Skin of body (tissue), 2 donors: ENCODE data around the gene MED31. TPM values are rescaled to one million over a fixed set of nuclear protein-coding genes. Genes with fewer than 3 reads are reported as not detected.
"Not testable (repeated sequence)": the region's sequence is repeated elsewhere in the genome, so short reads cannot be mapped to it uniquely, and the experiment has no call there.

ENCODE experiments used
- DNase-seq: peaks from one replicate; lab custom pipeline; 2025; lab: John Stamatoyannopoulos, UW
- total RNA-seq: library from RNA; depleted of rRNA; stranded (reverse); fragments of >200 nt; gene quantifications from one replicate; pipeline ENCODE4 v1.2.3, GENCODE V29; 2014

Gene MED31
- total RNA-seq, 1 donor from 2014 or later = 7.4 TPM

- no peak for DNase-seq
Observed at GRCh38 chr17:6677158-6677831, 25.9 kb upstream of the MED31 start.

- DNase-seq = no peak
Observed at GRCh38 chr17:6676802-6677157, 25.4 kb upstream of the MED31 start.

- no peak for DNase-seq
Observed at GRCh38 chr17:6675201-6675825, 23.9 kb upstream of the MED31 start.

- DNase-seq = no peak
Observed at GRCh38 chr17:6674586-6674985, 23.2 kb upstream of the MED31 start.

GRCh38 chr17:6671431-6671830 is 20.0 kb upstream of the MED31 start:
- DNase-seq = no peak

- no peak for DNase-seq
Observed at GRCh38 chr17:6670999-6671398, 19.6 kb upstream of the MED31 start.

GRCh38 chr17:6670571-6670970 is 19.2 kb upstream of the MED31 start:
- DNase-seq = no peak

- no peak for DNase-seq
Observed at GRCh38 chr17:6669479-6670212, 18.2 kb upstream of the MED31 start.

- DNase-seq = no peak
Observed at GRCh38 chr17:6668727-6669425, 17.5 kb upstream of the MED31 start.

- DNase-seq = no peak
Observed at GRCh38 chr17:6668219-6668618, 16.8 kb upstream of the MED31 start.

GRCh38 chr17:6667516-6667915 is 16.1 kb upstream of the MED31 start:
- DNase-seq = no peak

- no peak for DNase-seq
Observed at GRCh38 chr17:6666557-6666956, 15.2 kb upstream of the MED31 start.

- DNase-seq = peak; percentile 71
Observed at GRCh38 chr17:6666077-6666521, 14.7 kb upstream of the MED31 start.

GRCh38 chr17:6663200-6663599 is 11.8 kb upstream of the MED31 start:
- not testable (repeated sequence) for DNase-seq

- DNase-seq = no peak
Observed at GRCh38 chr17:6661464-6661848, 10.1 kb upstream of the MED31 start.

- no peak for DNase-seq
Observed at GRCh38 chr17:6660805-6661463, 9.5 kb upstream of the MED31 start.

GRCh38 chr17:6660101-6660500 is 8.7 kb upstream of the MED31 start:
- no peak for DNase-seq

GRCh38 chr17:6658411-6658810 is 7.0 kb upstream of the MED31 start:
- not testable (repeated sequence) for DNase-seq

- DNase-seq = no peak
Observed at GRCh38 chr17:6657633-6658287, 6.4 kb upstream of the MED31 start.

- not testable (repeated sequence) for DNase-seq
Observed at GRCh38 chr17:6656797-6657632, 5.6 kb upstream of the MED31 start.
